ENCODE measurements around the gene RFFL. TPM values are rescaled to one million over a fixed set of nuclear protein-coding genes. Genes with fewer than 3 reads are reported as not detected.
A peak's percentile ranks its signal among the peaks of the same experiment; 100 is the strongest.
"Not testable (repeated sequence)": the region's sequence is repeated elsewhere in the genome, so short reads cannot be mapped to it uniquely, and the experiment has no call there.

RFFL gene
- total RNA-seq, result 21.3 and 25.4 TPM in 2 replicates

- Mint-ChIP-seq H3K27me3 (ENCODE audit: low read depth) (no peaks in the 10 kb centered on the region), H3K27ac (peak within 1 kb of the TSS; percentile 75), H3K4me3 (ENCODE audit: low read depth) (peak within 1 kb of the TSS; percentile 5), H3K36me3 (ENCODE audit: low read depth) (peaks cover 45% of the 10 kb centered on the region), H3K9me3 (no peaks in the 10 kb centered on the region), H3K4me1 (ENCODE audit: low read depth) (peaks cover 49% of the 10 kb centered on the region)
- peak; percentile 84 for DNase-seq (ENCODE audit: low spot score)
- intact Hi-C loops (cut with micrococcal nuclease), result loop anchor here (1.0 to 10.0 kb wide), 10 partner anchors 10 to 676 kb away; partner anchors contain the start of genes LIG3 and SLFN5
Observed at GRCh38 chr17:35063514-35064223, at the start of gene RFFL. TSS of gene RFFL (minus strand) at chr17:35063707. CDS start at chr17:35026553, 37,154 bp downstream.

GRCh38 chr17:35110791-35111190 lies 47.3 kb upstream of the RFFL start:
- H3K27me3 Mint-ChIP-seq (ENCODE audit: low read depth); DNase-seq (ENCODE audit: low spot score); H3K4me1 Mint-ChIP-seq (ENCODE audit: low read depth); H3K27ac Mint-ChIP-seq; H3K4me3 Mint-ChIP-seq (ENCODE audit: low read depth); H3K9me3 Mint-ChIP-seq; intact Hi-C loops (cut with micrococcal nuclease): not testable (repeated sequence)
- peaks cover 32% of the 10 kb centered on the region for H3K36me3 Mint-ChIP-seq (ENCODE audit: low read depth)

GRCh38 chr17:35104844-35105450 lies 41.4 kb upstream of the RFFL start:
- no peak overlapping the region for H3K27ac Mint-ChIP-seq
- H3K4me3 Mint-ChIP-seq (ENCODE audit: low read depth), result no peak overlapping the region
- intact Hi-C loops (cut with micrococcal nuclease), result no loop called here
- H3K36me3 Mint-ChIP-seq (ENCODE audit: low read depth), result peaks cover 55% of the 10 kb centered on the region
- no peak for DNase-seq (ENCODE audit: low spot score)
- no peaks in the 10 kb centered on the region for H3K4me1 Mint-ChIP-seq (ENCODE audit: low read depth)
- no peaks in the 10 kb centered on the region for H3K9me3 Mint-ChIP-seq
- no peaks in the 10 kb centered on the region for H3K27me3 Mint-ChIP-seq (ENCODE audit: low read depth)

GRCh38 chr17:35103271-35103670 lies 39.8 kb upstream of the RFFL start:
- H3K4me1 Mint-ChIP-seq (ENCODE audit: low read depth), result no peaks in the 10 kb centered on the region
- no peak overlapping the region for H3K4me3 Mint-ChIP-seq (ENCODE audit: low read depth)
- no peak for DNase-seq (ENCODE audit: low spot score)
- intact Hi-C loops (cut with micrococcal nuclease), result no loop called here
- peaks cover 60% of the 10 kb centered on the region for H3K36me3 Mint-ChIP-seq (ENCODE audit: low read depth)
- no peaks in the 10 kb centered on the region for H3K27me3 Mint-ChIP-seq (ENCODE audit: low read depth)
- no peak overlapping the region for H3K27ac Mint-ChIP-seq
- H3K9me3 Mint-ChIP-seq, result no peaks in the 10 kb centered on the region

GRCh38 chr17:35101725-35102124 lies 38.2 kb upstream of the RFFL start:
- peaks cover 60% of the 10 kb centered on the region for H3K36me3 Mint-ChIP-seq (ENCODE audit: low read depth)
- DNase-seq (ENCODE audit: low spot score), result no peak
- H3K27ac Mint-ChIP-seq, result no peak overlapping the region
- no peaks in the 10 kb centered on the region for H3K4me1 Mint-ChIP-seq (ENCODE audit: low read depth)
- H3K9me3 Mint-ChIP-seq, result no peaks in the 10 kb centered on the region
- no peak overlapping the region for H3K4me3 Mint-ChIP-seq (ENCODE audit: low read depth)
- intact Hi-C loops (cut with micrococcal nuclease), result no loop called here
- no peaks in the 10 kb centered on the region for H3K27me3 Mint-ChIP-seq (ENCODE audit: low read depth)

GRCh38 chr17:35101036-35101435 lies 37.5 kb upstream of the RFFL start:
- intact Hi-C loops (cut with micrococcal nuclease), result no loop called here
- Mint-ChIP-seq H3K9me3 (no peaks in the 10 kb centered on the region), H3K36me3 (ENCODE audit: low read depth) (peaks cover 54% of the 10 kb centered on the region), H3K4me3 (ENCODE audit: low read depth) (no peak overlapping the region), H3K4me1 (ENCODE audit: low read depth) (no peaks in the 10 kb centered on the region), H3K27me3 (ENCODE audit: low read depth) (no peaks in the 10 kb centered on the region), H3K27ac (no peak overlapping the region)
- no peak for DNase-seq (ENCODE audit: low spot score)

- H3K4me3 Mint-ChIP-seq (ENCODE audit: low read depth), result no peak overlapping the region
- no peaks in the 10 kb centered on the region for H3K27me3 Mint-ChIP-seq (ENCODE audit: low read depth)
Observed at GRCh38 chr17:35099908-35100307, 36.4 kb upstream of the RFFL start.

GRCh38 chr17:35097776-35098175 lies 34.3 kb upstream of the RFFL start:
- Mint-ChIP-seq H3K9me3 (no peaks in the 10 kb centered on the region), H3K4me3 (ENCODE audit: low read depth) (no peak overlapping the region), H3K27ac (no peak overlapping the region), H3K27me3 (ENCODE audit: low read depth) (no peaks in the 10 kb centered on the region), H3K4me1 (ENCODE audit: low read depth) (no peaks in the 10 kb centered on the region), H3K36me3 (ENCODE audit: low read depth) (peaks cover 36% of the 10 kb centered on the region)
- no peak for DNase-seq (ENCODE audit: low spot score)
- intact Hi-C loops (cut with micrococcal nuclease), result no loop called here

More at GRCh38 chr17:35099908-35100307, 36.4 kb upstream of the RFFL start:
- Mint-ChIP-seq H3K9me3 (no peaks in the 10 kb centered on the region), H3K4me1 (ENCODE audit: low read depth) (no peaks in the 10 kb centered on the region), H3K27ac (no peak overlapping the region), H3K36me3 (ENCODE audit: low read depth) (peaks cover 42% of the 10 kb centered on the region)
- intact Hi-C loops (cut with micrococcal nuclease), result no loop called here
- no peak for DNase-seq (ENCODE audit: low spot score)

GRCh38 chr17:35095741-35096140 lies 32.2 kb upstream of the RFFL start:
- H3K9me3 Mint-ChIP-seq, result no peaks in the 10 kb centered on the region
- H3K36me3 Mint-ChIP-seq (ENCODE audit: low read depth), result peaks cover 20% of the 10 kb centered on the region
- peaks cover 2% of the 10 kb centered on the region for H3K4me1 Mint-ChIP-seq (ENCODE audit: low read depth)
- no peak for DNase-seq (ENCODE audit: low spot score)
- no peak overlapping the region for H3K4me3 Mint-ChIP-seq (ENCODE audit: low read depth)
- no peak overlapping the region for H3K27ac Mint-ChIP-seq
- H3K27me3 Mint-ChIP-seq (ENCODE audit: low read depth), result no peaks in the 10 kb centered on the region
- intact Hi-C loops (cut with micrococcal nuclease), result no loop called here

GRCh38 chr17:35094902-35095301 lies 31.4 kb upstream of the RFFL start:
- Mint-ChIP-seq H3K27ac (no peak overlapping the region), H3K4me1 (ENCODE audit: low read depth) (peaks cover 5% of the 10 kb centered on the region), H3K4me3 (ENCODE audit: low read depth) (no peak overlapping the region), H3K27me3 (ENCODE audit: low read depth) (no peaks in the 10 kb centered on the region), H3K36me3 (ENCODE audit: low read depth) (peaks cover 12% of the 10 kb centered on the region), H3K9me3 (no peaks in the 10 kb centered on the region)
- intact Hi-C loops (cut with micrococcal nuclease), result no loop called here
- DNase-seq (ENCODE audit: low spot score), result no peak

GRCh38 chr17:35090707-35091106 lies 27.2 kb upstream of the RFFL start:
- H3K27ac Mint-ChIP-seq; H3K27me3 Mint-ChIP-seq (ENCODE audit: low read depth); intact Hi-C loops (cut with micrococcal nuclease); H3K36me3 Mint-ChIP-seq (ENCODE audit: low read depth); H3K9me3 Mint-ChIP-seq; DNase-seq (ENCODE audit: low spot score); H3K4me3 Mint-ChIP-seq (ENCODE audit: low read depth): not testable (repeated sequence)
- H3K4me1 Mint-ChIP-seq (ENCODE audit: low read depth), result peaks cover 34% of the 10 kb centered on the region

GRCh38 chr17:35089586-35090296 lies 26.2 kb upstream of the RFFL start:
- peak overlapping the region; percentile 92 for H3K27ac Mint-ChIP-seq
- peaks cover 6% of the 10 kb centered on the region for H3K36me3 Mint-ChIP-seq (ENCODE audit: low read depth)
- H3K4me1 Mint-ChIP-seq (ENCODE audit: low read depth), result peaks cover 41% of the 10 kb centered on the region
- peak; percentile 26 for DNase-seq (ENCODE audit: low spot score)
- intact Hi-C loops (cut with micrococcal nuclease), result loop anchor here (1.0 to 10.0 kb wide), 7 partner anchors 26 to 125 kb away; partner anchors contain the start of genes LIG3, RAD51D and RFFL
- H3K4me3 Mint-ChIP-seq (ENCODE audit: low read depth), result peak overlapping the region; percentile 84
- H3K9me3 Mint-ChIP-seq, result no peaks in the 10 kb centered on the region
- no peaks in the 10 kb centered on the region for H3K27me3 Mint-ChIP-seq (ENCODE audit: low read depth)
